Middle frontal gyrus (tissue), 1 donor: Measurements from ENCODE around the gene MYH14.

Experiments
- DNase-seq: peaks from one replicate; pipeline ENCODE4 v3.0.0-alpha.2; 2015; ENCODE audit warnings: low spot score; ENCODE audit errors: extremely low spot score

Gene MYH14

DNA sequence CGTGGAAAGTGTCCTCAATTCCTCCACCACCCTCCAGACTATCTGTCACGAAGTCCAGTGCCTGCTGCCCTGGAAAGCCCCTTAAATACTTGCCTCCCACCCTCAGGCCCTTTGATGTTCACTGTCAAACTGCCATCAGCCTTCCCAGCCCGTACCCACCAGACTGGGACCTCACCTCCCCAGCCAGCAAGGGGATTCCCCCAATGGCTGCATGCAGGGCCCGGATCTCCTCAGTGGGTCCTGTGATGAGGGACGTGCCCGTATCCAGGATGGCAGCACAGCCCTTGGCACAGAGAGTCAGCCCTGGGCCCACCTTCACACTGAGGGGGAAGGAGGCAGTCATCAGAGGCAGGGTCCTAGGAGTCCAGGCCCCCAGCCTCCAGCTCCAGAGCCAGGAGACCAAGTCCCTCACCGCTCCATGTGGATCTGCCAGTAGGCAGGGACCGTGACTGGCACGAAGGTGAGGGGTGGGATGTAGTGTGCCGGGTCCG lies 156.0 kb downstream of the MYH14 start:
- no peak for DNase-seq
